Measurements from ENCODE around the gene KCNJ1. TPM values are rescaled to one million over a fixed set of nuclear protein-coding genes. Genes with fewer than 3 reads are reported as not detected.
A peak's percentile ranks its signal among the peaks of the same experiment; 100 is the strongest.

The KCNJ1 gene
- total RNA-seq (under 1 TPM in 3 of 10 donors, not detected in 7; 0.07 to 0.14 (median 0.13) TPM), polyA plus RNA-seq (under 1 TPM; 0.01 to 0.29 TPM)
- long read RNA-seq, donor 1, result 0 reads
- long read RNA-seq, donor 2, result 0 reads
- long read RNA-seq, donor 3, partial matches to known transcripts, result 0 of 1 reads
- long read RNA-seq, donor 3, other reads (novel, unspliced or antisense), result 1 of 1 reads

DNA sequence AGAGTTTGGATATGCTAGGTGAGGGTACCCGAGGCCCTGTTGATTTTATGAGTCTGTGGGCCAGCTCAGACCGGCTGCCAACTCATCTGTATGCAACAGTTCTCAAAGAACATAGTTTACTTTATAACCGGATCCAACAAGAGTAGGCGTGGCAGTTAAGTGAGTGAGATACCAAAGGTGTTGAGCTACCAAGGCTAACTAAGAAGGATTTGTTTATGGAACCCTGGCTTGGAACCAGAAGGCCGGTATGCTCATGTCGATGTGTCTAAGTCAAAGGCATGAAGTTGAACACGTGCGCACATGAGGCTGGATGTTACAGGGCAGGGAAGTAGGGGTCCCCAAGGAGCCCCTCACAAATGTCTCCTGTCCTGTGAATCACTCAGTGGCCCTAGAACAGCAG lies at the start of gene KCNJ1:
Gene KCNJ1 (minus strand): TSS at position 20 of the 400 bp plus-strand sequence. CDS start 27,053 bp downstream, outside the sequence.
- peaks cover 0 to 8% (median 0%) of the 10 kb centered on the region in 9 donors for H3K4me1 ChIP-seq
- H3K9me3 ChIP-seq, result no peaks in the 10 kb centered on the region
- H3K36me3 ChIP-seq, result no peaks in the 10 kb centered on the region
- intact Hi-C loops (cut with DNase I), result no loop called here
- TF ChIP-seq, protein P1, sequence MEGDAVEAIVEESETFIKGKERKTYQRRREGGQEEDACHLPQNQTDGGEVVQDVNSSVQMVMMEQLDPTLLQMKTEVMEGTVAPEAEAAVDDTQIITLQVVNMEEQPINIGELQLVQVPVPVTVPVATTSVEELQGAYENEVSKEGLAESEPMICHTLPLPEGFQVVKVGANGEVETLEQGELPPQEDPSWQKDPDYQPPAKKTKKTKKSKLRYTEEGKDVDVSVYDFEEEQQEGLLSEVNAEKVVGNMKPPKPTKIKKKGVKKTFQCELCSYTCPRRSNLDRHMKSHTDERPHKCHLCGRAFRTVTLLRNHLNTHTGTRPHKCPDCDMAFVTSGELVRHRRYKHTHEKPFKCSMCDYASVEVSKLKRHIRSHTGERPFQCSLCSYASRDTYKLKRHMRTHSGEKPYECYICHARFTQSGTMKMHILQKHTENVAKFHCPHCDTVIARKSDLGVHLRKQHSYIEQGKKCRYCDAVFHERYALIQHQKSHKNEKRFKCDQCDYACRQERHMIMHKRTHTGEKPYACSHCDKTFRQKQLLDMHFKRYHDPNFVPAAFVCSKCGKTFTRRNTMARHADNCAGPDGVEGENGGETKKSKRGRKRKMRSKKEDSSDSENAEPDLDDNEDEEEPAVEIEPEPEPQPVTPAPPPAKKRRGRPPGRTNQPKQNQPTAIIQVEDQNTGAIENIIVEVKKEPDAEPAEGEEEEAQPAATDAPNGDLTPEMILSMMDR (IDR thresholded peaks at IDR 0.05), result no peak
- H3K4me3 ChIP-seq, result no peak within 1 kb of the TSS
- H3K27me3 ChIP-seq, result no peaks in the 10 kb centered on the region
- H3K27ac ChIP-seq, result no peak within 1 kb of the TSS
- no peak for DNase-seq
- 94 to 95% methylated on average over 8 of the region's 8 CpGs for WGBS, 2 donors
- ATAC-seq, result no peak

DNA sequence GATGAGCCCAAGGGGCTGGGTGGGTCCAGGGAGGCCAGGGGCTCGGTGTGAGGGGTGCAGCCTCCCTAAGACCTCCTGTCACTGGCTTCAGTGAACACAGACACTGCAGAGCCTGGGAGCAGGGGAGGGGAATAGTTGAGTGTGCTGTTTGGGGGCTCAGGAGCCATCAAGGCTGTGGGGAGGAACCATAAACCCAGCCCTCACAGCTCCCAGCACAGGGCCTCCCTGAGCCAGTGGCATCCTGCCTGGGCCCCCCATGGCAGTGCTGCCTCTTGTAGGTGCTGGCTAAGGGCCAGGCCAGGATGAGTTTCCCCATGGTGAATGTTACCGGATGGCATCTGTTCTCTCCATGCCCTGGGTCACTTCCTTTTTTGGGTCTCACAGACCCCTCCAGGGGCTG lies 49.6 kb upstream of the KCNJ1 start:
- WGBS, 2 donors, result 84% methylated on average over 2 of the region's 2 CpGs
- intact Hi-C loops (cut with DNase I), result no loop called here
- TF ChIP-seq, protein P1 (IDR thresholded peaks at IDR 0.05), result no peak
- no peaks in the 10 kb centered on the region for H3K9me3 ChIP-seq
- H3K27ac ChIP-seq, result no peak overlapping the region
- no peaks in the 10 kb centered on the region for H3K36me3 ChIP-seq
- DNase-seq (no peak), ATAC-seq (peak in 1 of 8 donors; percentile 5)
- peaks cover 0 to 5% (median 0%) of the 10 kb centered on the region in 7 donors for H3K27me3 ChIP-seq
- peaks cover 0 to 16% (median 5%) of the 10 kb centered on the region in 9 donors for H3K4me1 ChIP-seq
- H3K4me3 ChIP-seq, result no peak overlapping the region

DNA sequence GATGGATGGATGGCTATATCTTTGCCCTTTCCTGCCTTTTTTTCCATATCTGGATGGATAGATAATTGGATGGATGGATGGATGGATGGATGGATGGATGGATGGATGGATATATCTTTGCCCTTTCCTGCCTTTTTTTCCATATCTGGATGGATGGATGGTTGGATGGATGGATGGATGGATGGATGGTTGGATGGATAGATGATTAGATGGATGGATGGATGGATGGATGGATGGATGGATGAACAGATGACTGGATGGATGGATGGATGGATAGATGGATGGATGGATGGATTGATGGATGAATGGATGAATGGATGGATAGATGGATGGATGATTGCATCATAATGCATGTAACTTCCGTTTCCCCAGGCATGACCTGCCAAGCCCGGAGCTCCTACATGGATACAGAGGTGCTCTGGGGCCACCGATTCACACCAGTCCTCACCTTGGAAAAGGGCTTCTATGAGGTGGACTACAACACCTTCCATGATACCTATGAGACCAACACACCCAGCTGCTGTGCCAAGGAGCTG lies 49.0 kb upstream of the KCNJ1 start:
- TF ChIP-seq, protein P1 (IDR thresholded peaks at IDR 0.05), result no peak
- ATAC-seq (no peak), DNase-seq (no peak)
- Histone ChIP-seq H3K27me3 (peaks cover 0 to 5% (median 0%) of the 10 kb centered on the region in 7 donors), H3K4me1 (peaks cover 0 to 16% (median 5%) of the 10 kb centered on the region in 9 donors), H3K27ac (no peak overlapping the region), H3K4me3 (no peak overlapping the region), H3K9me3 (no peaks in the 10 kb centered on the region), H3K36me3 (no peaks in the 10 kb centered on the region)
- 60 to 79% methylated on average over 3 of the region's 3 CpGs for WGBS, 2 donors
- intact Hi-C loops (cut with DNase I), result no loop called here

DNA sequence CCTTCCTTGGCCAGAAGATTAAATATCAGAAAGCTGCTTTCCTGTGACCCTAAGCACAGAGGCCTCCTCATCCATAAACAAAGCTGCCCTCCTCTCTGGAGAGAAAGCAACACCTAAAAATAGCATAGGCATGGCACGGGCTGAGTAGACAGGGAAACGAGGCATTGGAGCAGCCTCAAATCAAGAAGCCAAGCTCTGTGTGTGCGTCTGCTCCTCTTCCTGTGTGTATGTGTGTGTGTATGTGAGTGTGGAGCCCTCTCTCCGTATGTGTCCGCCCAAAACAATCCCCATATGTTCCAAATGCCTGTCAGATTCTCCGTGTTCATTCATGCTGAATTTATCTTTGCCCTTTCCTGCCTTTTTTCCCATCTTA lies 48.0 kb upstream of the KCNJ1 start:
- Histone ChIP-seq H3K27ac (peak overlapping the region in 4 of 10 donors; percentile 31 to 50 (median 42)), H3K27me3 (peaks cover 0 to 5% (median 0%) of the 10 kb centered on the region in 7 donors), H3K36me3 (no peaks in the 10 kb centered on the region), H3K4me1 (peaks cover 0 to 16% (median 5%) of the 10 kb centered on the region in 9 donors), H3K9me3 (no peaks in the 10 kb centered on the region), H3K4me3 (no peak overlapping the region)
- ATAC-seq, result peak; percentile 36 to 88 (median 72)
- no peak for DNase-seq
- intact Hi-C loops (cut with DNase I), result no loop called here
- TF ChIP-seq, protein P1 (IDR thresholded peaks at IDR 0.05), result no peak
- WGBS, 2 donors, result 29 to 35% methylated on average over 6 of the region's 6 CpGs

Data from heart right ventricle (tissue), 16 donors.